Measurements from ENCODE around the gene SYF2.
"Not testable (repeated sequence)": the region's sequence is repeated elsewhere in the genome, so short reads cannot be mapped to it uniquely, and the experiment has no call there.

Gene SYF2

DNA sequence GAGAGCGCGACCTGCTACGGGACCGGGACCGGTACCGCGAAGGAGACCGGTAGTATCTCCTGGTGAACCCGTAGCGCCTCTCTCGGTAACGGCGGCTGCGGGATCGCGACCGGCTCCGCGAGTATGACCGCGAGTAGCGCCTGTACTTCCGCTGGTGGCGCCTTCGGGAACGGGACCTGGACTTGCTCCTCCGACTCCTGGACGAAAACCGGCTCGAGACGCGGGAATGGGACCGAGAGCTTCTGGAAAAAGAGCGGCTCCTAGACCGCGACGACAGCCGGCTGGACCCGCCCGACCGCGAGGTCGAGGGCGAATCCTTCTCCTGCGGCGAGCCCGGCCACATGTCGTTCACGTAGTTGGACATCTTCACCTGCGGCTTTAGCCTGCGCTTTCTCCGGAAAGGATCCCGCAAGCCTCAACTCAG lies 14.3 kb upstream of the SYF2 start:
- DNase-seq (ENCODE audit: low read depth, low spot score) = no peak

GRCh38 chr1:25245809-25246599 lies 13.7 kb upstream of the SYF2 start:
- DNase-seq (ENCODE audit: low read depth, low spot score) = no peak

DNA sequence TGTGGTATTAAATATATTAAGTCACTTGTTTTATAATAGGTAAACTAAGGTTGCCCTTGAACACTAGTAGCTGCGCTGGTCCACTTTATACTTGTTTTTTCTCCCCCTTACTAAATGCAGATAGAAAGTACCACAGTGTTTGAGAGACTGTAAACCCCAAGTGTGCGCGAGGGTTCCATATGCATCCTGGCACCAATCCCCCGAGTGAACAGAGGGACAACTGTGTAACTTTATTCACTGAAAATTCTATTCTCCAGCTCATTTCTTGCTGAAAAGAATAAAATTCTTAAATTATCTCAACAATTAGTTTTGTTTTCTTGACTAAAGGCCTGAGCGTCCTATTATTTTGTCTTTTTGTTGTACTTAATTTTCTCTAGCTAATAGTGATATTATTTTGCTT lies 13.1 kb upstream of the SYF2 start:
- no peak for DNase-seq (ENCODE audit: low read depth, low spot score)

DNA sequence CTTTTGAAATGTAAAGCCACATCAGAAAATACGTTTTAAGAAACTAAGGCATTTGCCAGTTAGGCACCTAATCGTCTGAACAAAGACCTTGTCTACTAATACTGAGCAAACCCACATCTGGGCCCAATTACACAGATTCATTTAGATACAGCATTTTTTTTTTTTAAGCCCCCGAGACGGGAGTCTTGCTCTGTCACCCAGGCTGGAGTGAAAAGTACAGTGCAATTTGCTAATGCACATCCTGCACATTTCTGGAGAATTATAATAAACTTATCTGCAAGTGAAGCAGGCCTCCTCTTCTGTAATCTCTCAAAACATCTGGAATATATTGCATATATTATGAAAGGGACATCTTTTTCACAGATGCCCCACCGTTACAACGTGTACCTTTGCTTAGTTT lies 11.6 kb upstream of the SYF2 start:
- no peak for DNase-seq (ENCODE audit: low read depth, low spot score)

- peak; percentile 77 for DNase-seq (ENCODE audit: low read depth, low spot score)
These were observed 7.6 kb upstream of the SYF2 start for GRCh38 chr1:25239681-25240541.

DNA sequence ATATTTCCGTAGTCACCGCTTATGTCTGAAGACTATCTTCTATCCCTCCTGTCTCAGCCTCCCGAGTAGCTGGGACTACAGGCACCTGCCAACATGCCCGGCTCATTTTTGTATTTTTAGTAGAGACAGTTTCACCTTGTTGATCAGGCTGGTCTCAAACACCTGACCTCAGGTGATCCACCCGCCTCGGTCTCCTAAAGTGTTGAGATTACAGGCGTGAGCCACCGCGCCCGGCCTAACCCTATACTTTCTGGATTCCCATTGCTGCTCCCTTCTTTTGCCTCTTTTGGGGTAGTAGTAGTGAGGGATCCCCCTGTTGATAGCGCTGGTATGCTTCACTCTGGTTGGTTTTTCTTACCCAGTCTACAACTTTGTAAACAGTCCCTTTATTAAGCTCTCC lies 5.7 kb upstream of the SYF2 start:
- DNase-seq (ENCODE audit: low read depth, low spot score) = no peak

- DNase-seq (ENCODE audit: low read depth, low spot score) = not testable (repeated sequence)
These were observed 4.0 kb upstream of the SYF2 start for GRCh38 chr1:25236261-25236660.

DNA sequence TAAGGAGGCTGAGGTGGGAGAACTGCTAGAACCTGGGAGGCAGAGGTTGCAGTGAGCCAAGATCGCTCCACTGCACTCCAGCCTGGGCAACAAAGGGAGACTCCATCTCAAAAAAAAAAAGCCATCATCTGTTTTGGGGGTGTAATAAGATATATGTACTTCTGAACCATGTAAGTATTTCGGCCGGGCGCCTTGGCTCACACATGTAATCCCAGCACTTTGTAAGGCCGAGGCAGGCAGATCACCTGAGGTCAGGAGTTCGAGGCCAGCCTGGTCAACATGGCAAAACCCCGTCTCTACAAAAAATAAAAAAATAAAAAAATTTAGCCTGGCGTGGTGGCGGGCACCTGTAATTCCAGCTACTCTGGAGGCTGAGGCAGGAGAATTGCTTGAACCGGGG lies 3.1 kb upstream of the SYF2 start:
- not testable (repeated sequence) for DNase-seq (ENCODE audit: low read depth, low spot score)

DNA sequence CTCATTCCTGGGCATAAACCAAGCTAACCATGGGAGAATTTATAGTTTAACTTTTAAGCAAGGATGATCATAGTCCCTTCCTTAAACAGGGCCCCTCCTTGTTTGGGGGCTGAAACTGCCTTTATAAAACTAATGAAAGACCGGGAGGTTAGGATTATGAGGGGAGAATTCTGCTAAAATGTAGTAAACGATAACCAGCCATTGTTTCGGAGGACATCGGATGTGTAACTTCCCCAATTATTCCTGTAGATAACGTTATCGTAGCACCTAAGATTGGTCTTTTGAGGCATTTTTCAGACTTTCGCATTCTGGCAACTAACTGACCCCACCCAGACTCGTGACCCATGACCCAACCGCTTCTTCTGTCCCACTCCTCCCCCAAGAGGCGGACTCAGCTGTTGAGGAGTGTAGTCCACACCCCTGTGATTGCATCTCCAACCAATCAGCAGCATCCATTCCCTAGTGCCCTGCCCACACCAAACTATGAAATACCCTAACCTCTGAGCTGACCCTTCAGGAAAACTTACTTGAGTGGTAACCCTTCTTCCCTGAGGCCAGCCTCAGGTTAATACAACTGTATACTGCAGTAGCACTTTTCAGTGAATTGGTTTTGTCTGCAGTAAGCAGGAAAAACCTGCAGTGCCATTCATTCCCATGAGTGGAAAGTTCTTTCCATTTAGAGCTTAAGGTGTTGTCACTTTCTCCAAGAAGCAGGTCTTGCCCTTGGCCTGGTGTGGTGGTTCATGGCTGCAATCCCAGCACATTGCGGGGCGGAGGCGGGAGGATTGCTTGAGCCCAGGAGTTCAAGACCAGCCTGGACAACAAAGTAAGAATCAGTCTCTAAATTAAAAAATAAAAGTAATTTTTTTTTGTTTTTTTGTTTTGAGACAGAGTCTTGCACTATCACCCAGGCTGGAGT lies 823 bp upstream of the SYF2 start:
- DNase-seq (ENCODE audit: low read depth, low spot score) = peak; percentile 62

DNA sequence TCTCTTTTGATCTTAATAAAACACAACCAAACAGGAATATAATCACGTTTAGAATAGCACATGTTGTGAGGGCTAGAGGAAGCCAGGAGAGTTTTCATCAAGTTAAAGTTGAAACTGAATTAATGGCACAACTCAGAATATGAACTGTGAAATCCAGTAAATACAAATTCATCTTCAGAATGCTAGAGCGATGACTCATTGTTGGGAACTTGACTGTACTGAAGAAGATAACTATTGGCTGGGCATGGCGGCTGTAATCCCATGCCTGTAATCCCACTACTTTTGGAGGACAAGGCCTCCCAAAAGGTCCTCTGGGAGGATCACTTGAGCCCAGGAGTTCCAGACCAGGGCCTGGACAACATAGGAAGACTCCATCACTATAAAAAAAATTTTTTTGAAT lies 8.8 kb downstream of the SYF2 start:
- no peak for DNase-seq (ENCODE audit: low read depth, low spot score)

- DNase-seq (ENCODE audit: low read depth, low spot score) = no peak
These were observed 9.7 kb downstream of the SYF2 start for GRCh38 chr1:25222606-25223005.

DNA sequence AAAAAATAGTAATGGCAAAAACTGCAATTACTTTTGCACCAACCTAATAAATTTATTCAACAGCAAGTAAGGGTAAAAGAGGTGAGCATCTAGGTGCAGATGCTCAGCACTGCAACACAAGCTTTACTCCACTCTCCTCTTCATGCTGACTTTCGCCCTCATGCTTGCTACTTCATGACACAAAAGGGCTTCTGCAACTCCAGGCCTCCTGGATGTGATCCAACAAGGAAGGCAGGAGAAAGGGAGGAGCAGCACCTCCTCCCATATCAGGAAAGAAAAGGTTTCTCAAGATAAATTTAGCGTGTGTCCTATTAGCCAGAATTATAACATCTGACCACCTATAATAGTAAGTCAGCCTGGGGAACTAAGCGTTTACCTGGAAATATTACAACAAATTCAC lies 11.6 kb downstream of the SYF2 start:
- DNase-seq (ENCODE audit: low read depth, low spot score) = no peak

DNA sequence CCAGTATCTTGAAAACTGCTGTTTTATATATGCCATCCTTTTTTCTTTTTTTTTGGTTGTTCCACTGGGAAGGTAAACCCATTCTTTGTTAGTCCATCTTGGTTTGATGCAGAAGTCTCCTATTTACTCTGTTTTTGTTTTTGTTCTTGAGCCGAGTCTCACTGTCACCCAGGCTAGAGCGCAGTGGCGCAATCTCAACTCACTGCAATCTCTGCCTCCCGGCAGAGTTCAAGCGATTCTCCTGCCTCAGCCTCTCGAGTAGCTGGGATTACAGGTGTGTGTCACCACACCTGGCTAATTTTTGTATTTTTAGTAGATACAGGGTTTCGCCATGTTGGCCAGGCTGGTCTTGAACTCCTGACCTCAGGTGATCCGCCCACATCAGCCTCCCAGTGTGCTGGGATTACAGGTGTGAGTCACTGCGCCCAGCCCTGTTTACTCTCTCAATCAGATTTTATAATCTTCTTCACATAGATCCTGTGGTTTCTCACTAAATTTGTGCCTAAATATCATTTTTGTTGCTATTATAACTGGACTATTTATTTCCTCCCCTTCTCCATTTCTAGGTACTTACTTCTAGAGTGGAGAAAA lies 12.5 kb downstream of the SYF2 start:
- no peak for DNase-seq (ENCODE audit: low read depth, low spot score)

GRCh38 chr1:25217598-25218232 lies 14.6 kb downstream of the SYF2 start:
- no peak for DNase-seq (ENCODE audit: low read depth, low spot score)

DNA sequence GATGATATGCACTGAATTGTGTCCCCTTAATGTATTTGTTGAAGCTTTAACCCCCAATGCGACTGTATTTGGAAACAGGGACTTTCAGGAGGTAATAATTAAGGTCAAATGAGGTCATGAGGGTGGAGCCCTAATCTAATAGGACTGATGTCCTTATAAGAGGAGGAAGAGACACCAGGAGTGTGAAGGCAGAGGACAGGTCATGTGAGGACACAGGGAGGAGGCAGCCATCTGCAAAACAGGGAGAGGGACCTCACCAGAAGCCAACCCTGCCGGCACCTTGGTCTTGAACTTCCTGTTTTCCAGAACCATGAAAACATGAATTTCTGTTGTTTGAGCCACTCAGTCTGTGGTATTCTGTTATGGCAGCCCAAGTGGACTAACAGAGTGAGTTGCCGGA lies 15.3 kb downstream of the SYF2 start:
- no peak for DNase-seq (ENCODE audit: low read depth, low spot score)

DNA sequence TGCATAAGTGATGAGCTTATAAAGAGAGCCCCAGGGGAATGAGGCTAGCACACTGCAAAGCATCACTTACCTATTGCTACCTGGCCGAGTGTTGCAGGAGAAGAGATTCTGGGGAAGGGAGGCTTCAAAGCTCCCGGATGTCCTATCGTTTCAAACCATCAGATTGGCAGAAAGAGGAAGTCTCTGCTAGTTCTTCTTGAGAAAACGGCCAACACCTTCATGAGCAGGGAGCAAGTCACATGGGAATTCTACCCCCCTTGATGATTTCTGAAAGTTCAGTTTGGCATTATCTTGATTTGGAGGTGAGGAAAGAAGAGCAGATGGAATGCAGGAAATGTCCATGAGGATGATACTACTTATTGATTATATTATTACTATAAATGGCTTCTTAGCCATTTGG lies 16.2 kb downstream of the SYF2 start:
- DNase-seq (ENCODE audit: low read depth, low spot score) = no peak

- no peak for DNase-seq (ENCODE audit: low read depth, low spot score)
These were observed 19.6 kb downstream of the SYF2 start for GRCh38 chr1:25212725-25213124.

DNA sequence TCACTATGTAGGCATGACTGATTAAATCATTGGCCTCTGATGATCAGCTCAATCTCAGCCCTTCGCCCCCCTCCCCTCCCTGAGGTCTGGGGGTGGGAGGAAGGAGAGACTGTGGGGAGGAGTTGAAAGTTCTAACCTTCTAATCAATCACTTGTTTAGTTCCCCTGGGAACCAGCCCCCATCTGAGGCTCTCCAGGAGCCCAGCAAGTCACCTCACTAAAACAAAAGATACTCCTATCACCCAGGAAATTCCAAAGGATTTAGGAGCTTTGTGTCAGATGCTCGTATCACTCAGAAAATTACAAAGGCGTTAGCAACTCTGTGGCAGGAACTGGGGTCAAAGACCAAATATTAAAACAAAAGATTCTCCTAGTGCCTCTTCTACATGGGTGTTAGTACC lies 21.6 kb downstream of the SYF2 start:
- no peak for DNase-seq (ENCODE audit: low read depth, low spot score)

DNA sequence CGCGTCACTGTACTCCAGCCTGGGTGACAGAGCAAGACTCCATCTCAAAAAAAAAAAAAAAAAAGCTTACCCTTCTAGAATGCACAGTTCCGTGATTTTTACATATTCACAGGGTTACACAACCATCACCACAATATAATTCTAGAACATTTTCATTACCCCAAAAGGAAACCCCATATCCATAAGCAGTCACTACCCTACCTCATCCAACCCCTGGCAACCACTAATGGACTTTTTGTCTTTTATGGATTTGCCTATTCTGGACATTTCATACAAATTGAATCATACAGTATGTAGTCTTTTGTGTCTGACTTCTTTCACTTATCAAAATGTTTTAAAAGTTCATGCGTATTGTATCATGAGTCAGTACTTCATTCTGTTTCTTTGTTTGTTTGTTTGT lies 22.8 kb downstream of the SYF2 start:
- no peak for DNase-seq (ENCODE audit: low read depth, low spot score)

DNA sequence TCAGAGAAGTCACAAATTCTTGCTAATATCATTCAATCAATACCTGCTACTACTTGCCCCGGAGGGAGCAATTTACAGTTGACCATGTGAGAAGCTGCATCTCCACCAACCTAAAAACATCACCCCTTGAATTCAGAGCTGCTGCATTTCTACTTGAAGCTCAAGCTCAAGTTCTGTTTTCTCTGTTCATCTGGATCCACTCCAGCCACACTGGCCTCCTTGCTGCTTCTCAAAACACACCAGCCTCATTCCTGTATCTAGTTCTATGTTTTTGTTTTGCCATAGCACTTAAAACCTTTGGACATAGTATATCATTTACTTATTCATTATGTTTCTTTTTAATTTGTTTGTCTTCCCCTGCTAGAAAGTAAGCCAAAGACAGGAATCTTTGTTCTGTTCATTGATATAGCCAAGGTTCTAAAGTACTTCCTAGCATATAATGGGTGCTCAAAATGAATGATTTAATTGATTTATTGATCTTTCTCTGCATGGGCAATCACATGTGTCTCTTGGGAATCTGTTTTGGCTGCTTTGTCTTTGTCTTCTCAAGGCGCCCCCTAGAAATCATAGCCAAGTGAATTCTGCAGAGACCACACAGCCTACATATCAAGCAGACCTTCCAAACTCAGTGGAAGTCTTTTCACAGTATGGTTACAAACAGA lies 23.6 kb downstream of the SYF2 start:
- DNase-seq (ENCODE audit: low read depth, low spot score) = no peak

GRCh38 chr1:25208092-25208491 lies 24.2 kb downstream of the SYF2 start:
- no peak for DNase-seq (ENCODE audit: low read depth, low spot score)
